Measurements from ENCODE around the gene EZR. TPM values are rescaled to one million over a fixed set of nuclear protein-coding genes. Genes with fewer than 3 reads are reported as not detected.
"Not testable (repeated sequence)": the region's sequence is repeated elsewhere in the genome, so short reads cannot be mapped to it uniquely, and the experiment has no call there.

EZR gene
- total and polyA plus RNA-seq, 5 donors: 178 to 261 (median 242) TPM

DNA sequence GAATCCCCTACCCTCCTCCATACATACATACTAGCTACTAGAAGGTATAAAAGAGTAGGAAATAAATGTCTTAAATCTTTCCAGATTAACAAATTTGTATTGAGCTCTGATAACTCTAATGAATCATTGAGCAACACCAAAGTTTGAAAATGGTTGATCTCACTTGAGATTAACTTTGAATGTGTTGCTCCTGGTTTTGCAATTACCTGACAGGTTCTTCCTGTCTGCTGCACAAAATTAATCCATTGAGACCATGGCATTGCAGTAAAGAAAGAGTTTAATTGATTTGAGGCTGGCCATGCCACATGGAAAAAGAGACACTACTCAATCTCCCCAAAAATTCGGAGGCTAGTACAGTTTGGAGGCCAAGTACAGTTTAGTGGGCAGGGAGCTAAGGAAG lies 21.3 kb upstream of the EZR start:
- Histone ChIP-seq H3K27ac (ENCODE audit: low read length) (no peak overlapping the region), H3K9me3 (ENCODE audit: control insufficient read depth, low read length) (no peaks in the 10 kb centered on the region), H3K27me3 (ENCODE audit: control insufficient read depth, insufficient read depth) (no peaks in the 10 kb centered on the region), H3K4me1 (ENCODE audit: control insufficient read depth, insufficient read depth, low read length) (peaks cover 5% of the 10 kb centered on the region), H3K4me3 (ENCODE audit: low read length) (no peak overlapping the region)
- DNase-seq (no peak), ATAC-seq (no peak)
- 93% methylated on average over 1 of the region's 1 CpG for WGBS
- intact Hi-C loops (cut with DNase I): no loop called here

DNA sequence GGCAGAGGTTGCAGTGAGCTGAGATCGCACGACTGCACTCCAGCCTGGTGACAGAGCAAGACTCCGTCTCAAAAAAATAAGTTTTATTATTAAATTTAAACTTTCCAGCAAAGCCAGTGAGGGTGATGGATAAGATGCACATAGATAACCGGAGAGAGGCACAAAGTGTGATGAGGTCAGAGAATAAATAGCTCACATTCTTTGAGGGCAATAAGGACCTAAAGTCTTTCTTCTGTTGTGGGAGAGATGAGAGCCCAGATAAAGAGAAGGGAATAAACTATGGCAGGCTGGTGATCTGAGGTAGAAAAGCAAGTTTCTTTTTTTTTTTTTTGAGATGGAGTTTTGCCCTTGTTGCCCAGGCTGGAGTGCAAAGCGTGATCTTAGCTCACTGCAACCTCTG lies 20.6 kb upstream of the EZR start:
- DNase-seq: no peak
- WGBS: 91% methylated on average over 5 of the region's 5 CpGs
- no peak overlapping the region for H3K4me3 ChIP-seq (ENCODE audit: low read length)
- H3K27me3 ChIP-seq (ENCODE audit: control insufficient read depth, insufficient read depth): no peaks in the 10 kb centered on the region
- intact Hi-C loops (cut with DNase I): no loop called here
- no peak overlapping the region for H3K27ac ChIP-seq (ENCODE audit: low read length)
- peaks cover 5% of the 10 kb centered on the region for H3K4me1 ChIP-seq (ENCODE audit: control insufficient read depth, insufficient read depth, low read length)
- no peak for ATAC-seq
- no peaks in the 10 kb centered on the region for H3K9me3 ChIP-seq (ENCODE audit: control insufficient read depth, low read length)

- H3K4me3 ChIP-seq (ENCODE audit: low read length); intact Hi-C loops (cut with DNase I); ATAC-seq; H3K27me3 ChIP-seq (ENCODE audit: control insufficient read depth, insufficient read depth); H3K9me3 ChIP-seq (ENCODE audit: control insufficient read depth, low read length); H3K27ac ChIP-seq (ENCODE audit: low read length); H3K4me1 ChIP-seq (ENCODE audit: control insufficient read depth, insufficient read depth, low read length); DNase-seq: not testable (repeated sequence)
- WGBS: 92% methylated on average over 3 of the region's 3 CpGs
Measured at GRCh38 chr6:158838790-158839189, 19.6 kb upstream of the EZR start.

DNA sequence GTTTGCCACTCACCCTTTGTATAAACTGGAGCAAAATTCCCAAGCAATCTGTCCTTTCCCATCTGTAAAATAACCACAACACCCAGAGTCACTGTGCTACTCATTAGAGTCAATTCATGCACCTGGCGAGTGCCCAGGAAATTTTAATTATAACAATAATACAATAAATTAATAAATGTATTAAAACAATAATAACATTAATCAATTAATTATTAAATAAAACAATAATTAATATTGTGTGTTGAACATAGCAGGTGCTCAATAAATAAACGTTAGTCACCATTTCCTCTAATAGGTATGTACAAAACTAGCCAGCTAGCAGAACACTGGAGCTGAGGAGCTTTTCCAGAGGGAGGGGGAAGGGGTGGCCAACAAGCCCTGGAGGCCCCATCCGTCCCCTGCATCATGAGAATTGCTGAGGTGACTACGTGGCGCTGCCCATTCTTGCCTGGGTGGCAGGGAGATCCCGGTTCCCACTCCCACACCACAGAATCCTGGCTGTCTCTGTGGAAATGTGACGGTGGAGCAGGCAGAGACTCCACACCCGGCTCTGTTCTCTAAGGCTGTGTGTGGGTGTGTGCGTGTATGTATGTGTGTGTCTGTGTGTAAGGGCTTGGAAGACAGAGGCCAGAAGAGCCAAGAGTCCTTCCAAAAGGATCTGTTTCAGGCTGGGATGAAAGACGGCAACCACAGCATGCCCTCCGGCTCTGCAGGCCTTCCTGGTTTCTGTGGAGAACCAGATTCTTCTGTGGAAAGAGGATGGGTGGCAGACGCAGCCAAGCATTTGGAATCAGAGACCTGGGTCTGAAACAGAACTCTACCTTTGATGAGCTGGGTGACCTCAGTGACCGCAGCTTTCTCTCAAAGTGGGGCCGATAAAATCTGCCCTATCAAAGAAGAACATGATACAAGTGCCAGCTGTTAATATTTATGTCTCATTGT lies 18.8 kb upstream of the EZR start:
- peaks cover 5% of the 10 kb centered on the region for H3K4me1 ChIP-seq (ENCODE audit: control insufficient read depth, insufficient read depth, low read length)
- no peak overlapping the region for H3K4me3 ChIP-seq (ENCODE audit: low read length)
- H3K27ac ChIP-seq (ENCODE audit: low read length): no peak overlapping the region
- H3K9me3 ChIP-seq (ENCODE audit: control insufficient read depth, low read length): no peaks in the 10 kb centered on the region
- DNase-seq (peak in 2 of 3 donors; percentile 29 to 67), ATAC-seq (peak; percentile 12 to 27)
- H3K27me3 ChIP-seq (ENCODE audit: control insufficient read depth, insufficient read depth): no peaks in the 10 kb centered on the region
- 60% methylated on average over 14 of the region's 14 CpGs for WGBS
- intact Hi-C loops (cut with DNase I): no loop called here

DNA sequence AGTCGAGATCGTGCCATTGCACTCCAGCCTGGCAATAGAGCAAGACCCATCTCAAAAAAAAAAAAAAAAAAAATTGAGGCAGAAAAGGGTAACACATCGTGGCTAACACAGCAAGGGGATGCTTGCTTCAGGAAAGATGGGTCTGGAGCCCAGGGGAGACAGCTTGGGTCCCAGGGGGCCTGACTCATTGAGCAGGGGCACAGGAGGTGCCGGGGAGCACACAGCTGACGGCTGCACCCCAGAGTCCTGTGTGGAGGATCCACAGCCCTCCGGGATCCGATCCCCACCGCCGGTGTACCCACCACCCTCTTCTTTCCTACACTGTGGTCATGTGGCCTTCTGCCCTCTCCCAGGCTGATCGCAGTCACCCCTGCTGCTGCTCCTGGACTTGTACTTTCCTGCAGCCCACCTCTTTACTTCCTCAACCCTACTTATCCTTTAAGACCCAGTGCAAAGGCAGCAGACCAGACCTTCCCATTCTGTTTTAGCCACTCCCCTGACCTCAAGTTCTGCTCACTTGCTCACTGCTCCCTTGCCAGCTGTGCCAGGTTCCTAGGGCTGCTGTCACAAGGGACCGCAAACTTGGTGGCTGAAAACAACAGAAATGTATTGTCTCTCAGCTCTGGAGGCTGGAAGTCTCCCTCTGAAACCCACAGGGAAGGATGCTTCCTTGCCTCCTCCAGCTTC lies 17.6 kb upstream of the EZR start:
- Histone ChIP-seq H3K27ac (ENCODE audit: low read length) (no peak overlapping the region), H3K9me3 (ENCODE audit: control insufficient read depth, low read length) (no peaks in the 10 kb centered on the region), H3K4me3 (ENCODE audit: low read length) (no peak overlapping the region), H3K27me3 (ENCODE audit: control insufficient read depth, insufficient read depth) (no peaks in the 10 kb centered on the region), H3K4me1 (ENCODE audit: control insufficient read depth, insufficient read depth, low read length) (peaks cover 5% of the 10 kb centered on the region)
- ATAC-seq: no peak
- 97% methylated on average over 11 of the region's 11 CpGs for WGBS
- intact Hi-C loops (cut with DNase I): no loop called here
- DNase-seq: no peak

- peak; percentile 96 to 98 for ATAC-seq
- H3K27me3 ChIP-seq (ENCODE audit: control insufficient read depth, insufficient read depth): no peaks in the 10 kb centered on the region
- H3K4me3 ChIP-seq (ENCODE audit: low read length): peak overlapping the region; percentile 0
- peaks cover 5% of the 10 kb centered on the region for H3K4me1 ChIP-seq (ENCODE audit: control insufficient read depth, insufficient read depth, low read length)
- 17% methylated on average over 19 of the region's 19 CpGs for WGBS
- intact Hi-C loops (cut with DNase I): no loop called here
- no peaks in the 10 kb centered on the region for H3K9me3 ChIP-seq (ENCODE audit: control insufficient read depth, low read length)
- peak overlapping the region; percentile 63 for H3K27ac ChIP-seq (ENCODE audit: low read length)
- peak; percentile 88 to 92 (median 92) for DNase-seq
Measured at GRCh38 chr6:158835616-158836221, 16.6 kb upstream of the EZR start.

- Histone ChIP-seq H3K9me3 (ENCODE audit: control insufficient read depth, low read length) (no peaks in the 10 kb centered on the region), H3K27ac (ENCODE audit: low read length) (no peak overlapping the region), H3K27me3 (ENCODE audit: control insufficient read depth, insufficient read depth) (no peaks in the 10 kb centered on the region), H3K4me3 (ENCODE audit: low read length) (no peak overlapping the region), H3K4me1 (ENCODE audit: control insufficient read depth, insufficient read depth, low read length) (peaks cover 5% of the 10 kb centered on the region)
- intact Hi-C loops (cut with DNase I): no loop called here
- no peak for DNase-seq
- WGBS: 80% methylated on average over 9 of the region's 9 CpGs
- no peak for ATAC-seq
Measured at GRCh38 chr6:158834675-158835385, 15.7 kb upstream of the EZR start.

DNA sequence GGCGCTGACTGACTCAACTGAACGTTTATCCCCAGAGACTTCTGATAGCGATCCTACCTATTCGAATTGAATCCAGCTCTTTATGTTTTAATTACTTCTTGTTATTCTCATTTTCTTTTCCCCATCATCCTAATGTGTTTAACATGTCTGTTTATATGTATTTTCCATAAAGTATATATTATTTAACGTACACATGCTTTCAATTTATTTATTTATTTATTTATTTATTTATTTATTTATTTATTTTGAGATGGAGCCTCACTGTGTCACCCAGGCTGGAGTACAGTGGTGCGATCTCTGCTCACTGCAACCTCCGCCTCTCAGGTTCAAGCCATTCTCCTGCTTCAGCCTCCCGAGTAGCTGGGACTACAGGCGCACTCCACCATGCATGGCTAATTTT lies 13.6 kb upstream of the EZR start:
- DNase-seq; H3K27me3 ChIP-seq (ENCODE audit: control insufficient read depth, insufficient read depth); ATAC-seq; intact Hi-C loops (cut with DNase I); H3K27ac ChIP-seq (ENCODE audit: low read length); H3K4me1 ChIP-seq (ENCODE audit: control insufficient read depth, insufficient read depth, low read length); H3K9me3 ChIP-seq (ENCODE audit: control insufficient read depth, low read length); H3K4me3 ChIP-seq (ENCODE audit: low read length): not testable (repeated sequence)
- WGBS: 92% methylated on average over 9 of the region's 9 CpGs

- ATAC-seq: no peak
- H3K9me3 ChIP-seq (ENCODE audit: control insufficient read depth, low read length): no peaks in the 10 kb centered on the region
- intact Hi-C loops (cut with DNase I): no loop called here
- H3K27ac ChIP-seq (ENCODE audit: low read length): no peak overlapping the region
- WGBS: 73% methylated on average over 4 of the region's 4 CpGs
- no peak overlapping the region for H3K4me3 ChIP-seq (ENCODE audit: low read length)
- peak in 1 of 3 donors; percentile 29 for DNase-seq
- no peaks in the 10 kb centered on the region for H3K27me3 ChIP-seq (ENCODE audit: control insufficient read depth, insufficient read depth)
- peaks cover 5% of the 10 kb centered on the region for H3K4me1 ChIP-seq (ENCODE audit: control insufficient read depth, insufficient read depth, low read length)
Measured at GRCh38 chr6:158832026-158832425, 12.9 kb upstream of the EZR start.

GRCh38 chr6:158831571-158831970 lies 12.4 kb upstream of the EZR start:
- Histone ChIP-seq H3K4me3 (ENCODE audit: low read length) (no peak overlapping the region), H3K27ac (ENCODE audit: low read length) (no peak overlapping the region), H3K27me3 (ENCODE audit: control insufficient read depth, insufficient read depth) (no peaks in the 10 kb centered on the region), H3K4me1 (ENCODE audit: control insufficient read depth, insufficient read depth, low read length) (peaks cover 5% of the 10 kb centered on the region), H3K9me3 (ENCODE audit: control insufficient read depth, low read length) (no peaks in the 10 kb centered on the region)
- DNase-seq: no peak
- WGBS: 95% methylated on average over 8 of the region's 8 CpGs
- intact Hi-C loops (cut with DNase I): no loop called here
- ATAC-seq: no peak
